ENCODE results near the gene GRAMD1A.

DNA sequence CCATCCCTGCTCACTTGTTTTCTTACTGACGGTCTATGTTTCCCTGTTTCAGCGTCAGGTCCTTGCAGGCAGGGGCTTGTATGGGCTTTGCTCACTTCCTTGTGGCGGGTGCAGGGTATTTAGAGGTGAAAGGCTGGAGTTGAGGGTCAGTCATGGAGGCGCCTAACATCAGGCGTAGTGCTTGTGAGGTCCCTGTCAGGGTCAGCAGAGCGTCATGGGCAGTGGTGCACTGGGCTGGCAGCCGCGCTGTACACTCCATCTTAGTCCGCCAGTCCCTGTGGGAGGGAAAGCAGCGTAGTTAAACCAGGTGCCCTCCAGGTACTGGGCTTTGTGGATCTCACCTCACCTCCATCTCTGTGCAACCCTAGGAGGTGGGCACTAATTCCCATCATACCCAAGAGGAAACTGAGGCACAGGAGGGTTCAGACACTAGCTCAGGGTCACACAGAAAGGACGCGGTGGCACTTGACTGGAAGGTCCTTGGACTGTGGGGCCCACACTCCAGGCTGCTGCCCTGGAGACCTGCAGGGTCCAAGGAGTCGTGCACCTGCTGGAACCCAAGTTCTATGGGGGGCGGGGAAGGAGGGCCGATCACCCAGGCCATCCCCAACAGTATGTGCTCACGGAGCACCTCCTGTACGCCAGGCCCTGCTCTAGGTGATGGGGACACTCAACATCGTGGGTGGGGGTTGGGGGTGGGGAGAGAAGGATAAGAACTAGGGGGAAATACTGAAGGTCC, 4.6 kb downstream of the GRAMD1A start:
- TF ChIP-seq, protein P1, sequence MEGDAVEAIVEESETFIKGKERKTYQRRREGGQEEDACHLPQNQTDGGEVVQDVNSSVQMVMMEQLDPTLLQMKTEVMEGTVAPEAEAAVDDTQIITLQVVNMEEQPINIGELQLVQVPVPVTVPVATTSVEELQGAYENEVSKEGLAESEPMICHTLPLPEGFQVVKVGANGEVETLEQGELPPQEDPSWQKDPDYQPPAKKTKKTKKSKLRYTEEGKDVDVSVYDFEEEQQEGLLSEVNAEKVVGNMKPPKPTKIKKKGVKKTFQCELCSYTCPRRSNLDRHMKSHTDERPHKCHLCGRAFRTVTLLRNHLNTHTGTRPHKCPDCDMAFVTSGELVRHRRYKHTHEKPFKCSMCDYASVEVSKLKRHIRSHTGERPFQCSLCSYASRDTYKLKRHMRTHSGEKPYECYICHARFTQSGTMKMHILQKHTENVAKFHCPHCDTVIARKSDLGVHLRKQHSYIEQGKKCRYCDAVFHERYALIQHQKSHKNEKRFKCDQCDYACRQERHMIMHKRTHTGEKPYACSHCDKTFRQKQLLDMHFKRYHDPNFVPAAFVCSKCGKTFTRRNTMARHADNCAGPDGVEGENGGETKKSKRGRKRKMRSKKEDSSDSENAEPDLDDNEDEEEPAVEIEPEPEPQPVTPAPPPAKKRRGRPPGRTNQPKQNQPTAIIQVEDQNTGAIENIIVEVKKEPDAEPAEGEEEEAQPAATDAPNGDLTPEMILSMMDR (IDR thresholded peaks at IDR 0.05), result no peak
- no peak for TF ChIP-seq POLR2A (IDR thresholded peaks at IDR 0.05)

All from body of pancreas (tissue), 4 donors.